ENCODE data around the gene SIVA1. TPM values are rescaled to one million over a fixed set of nuclear protein-coding genes. Genes with fewer than 3 reads are reported as not detected.

SIVA1 gene
- polyA plus RNA-seq, 3 donors = 102 to 193 (median 156) TPM

GRCh38 chr14:104706733-104707607 lies 46.0 kb upstream of the SIVA1 start:
- H3K27me3 ChIP-seq (ENCODE audit: control insufficient read depth in 2 of 2, insufficient read depth in 2 of 2, low read length in 2 of 2) = no peaks in the 10 kb centered on the region
- TF ChIP-seq, protein P1, sequence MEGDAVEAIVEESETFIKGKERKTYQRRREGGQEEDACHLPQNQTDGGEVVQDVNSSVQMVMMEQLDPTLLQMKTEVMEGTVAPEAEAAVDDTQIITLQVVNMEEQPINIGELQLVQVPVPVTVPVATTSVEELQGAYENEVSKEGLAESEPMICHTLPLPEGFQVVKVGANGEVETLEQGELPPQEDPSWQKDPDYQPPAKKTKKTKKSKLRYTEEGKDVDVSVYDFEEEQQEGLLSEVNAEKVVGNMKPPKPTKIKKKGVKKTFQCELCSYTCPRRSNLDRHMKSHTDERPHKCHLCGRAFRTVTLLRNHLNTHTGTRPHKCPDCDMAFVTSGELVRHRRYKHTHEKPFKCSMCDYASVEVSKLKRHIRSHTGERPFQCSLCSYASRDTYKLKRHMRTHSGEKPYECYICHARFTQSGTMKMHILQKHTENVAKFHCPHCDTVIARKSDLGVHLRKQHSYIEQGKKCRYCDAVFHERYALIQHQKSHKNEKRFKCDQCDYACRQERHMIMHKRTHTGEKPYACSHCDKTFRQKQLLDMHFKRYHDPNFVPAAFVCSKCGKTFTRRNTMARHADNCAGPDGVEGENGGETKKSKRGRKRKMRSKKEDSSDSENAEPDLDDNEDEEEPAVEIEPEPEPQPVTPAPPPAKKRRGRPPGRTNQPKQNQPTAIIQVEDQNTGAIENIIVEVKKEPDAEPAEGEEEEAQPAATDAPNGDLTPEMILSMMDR (IDR thresholded peaks at IDR 0.05) = no peak
- H3K9ac ChIP-seq (ENCODE audit: insufficient read depth, low read length, poor library complexity, severe bottlenecking) = no peak overlapping the region

GRCh38 chr14:104707608-104708595 lies 45.0 kb upstream of the SIVA1 start:
- no peak overlapping the region for H3K4me3 Mint-ChIP-seq
- H3K27ac Mint-ChIP-seq = no peak overlapping the region

More at GRCh38 chr14:104706733-104707607, 46.0 kb upstream of the SIVA1 start:
- 90% methylated on average over 18 of the region's 28 CpGs for whole genome bisulfite sequencing (ENCODE audit: insufficient coverage)
- no peak for DNase-seq
- H3K9me3 Mint-ChIP-seq = no peaks in the 10 kb centered on the region
- intact Hi-C loops (cut with micrococcal nuclease) = loop anchor here in 1 of 2 donors (5.0 kb wide), 1 partner anchor 40 kb away; no protein-coding TSS in a partner anchor
- H3K4me1 Mint-ChIP-seq = peaks cover 1% of the 10 kb centered on the region
- H3K27me3 Mint-ChIP-seq (ENCODE audit: low read depth in 3 of 3) = peaks cover 0 to 1% (median 0%) of the 10 kb centered on the region in 3 donors
- H3K4me3 ChIP-seq (replicated peaks in 1 of 3; ENCODE audit: low read depth in 2 of 3, low read length in 3 of 3) = no peak overlapping the region
- no peak overlapping the region for H3K27ac ChIP-seq (ENCODE audit: low read depth in 1 of 2, low read length in 2 of 2)
- no peak overlapping the region for H3K4me2 ChIP-seq (replicated peaks; ENCODE audit: extremely low read depth, low read length, poor library complexity, severe bottlenecking)
- H3K4me1 ChIP-seq (ENCODE audit: control insufficient read depth in 1 of 2, insufficient read depth in 2 of 2, low read length in 2 of 2) = no peaks in the 10 kb centered on the region
- peaks cover 17 to 35% of the 10 kb centered on the region in 2 donors for H3K36me3 Mint-ChIP-seq
- H4K20me1 ChIP-seq (ENCODE audit: insufficient read depth, low read length) = no peaks in the 10 kb centered on the region
- no peaks in the 10 kb centered on the region for H3K9me3 ChIP-seq (replicated peaks in 1 of 2; ENCODE audit: control insufficient read depth in 1 of 2, insufficient read depth in 1 of 2, low read length in 2 of 2)
- H3K27ac Mint-ChIP-seq = no peak overlapping the region
- H3K36me3 ChIP-seq (replicated peaks in 1 of 2; ENCODE audit: control insufficient read depth in 1 of 2, insufficient read depth in 2 of 2, low read length in 2 of 2) = peaks cover 16 to 36% of the 10 kb centered on the region in 2 donors
- no peak overlapping the region for H3K4me3 Mint-ChIP-seq
- H3K79me2 ChIP-seq (ENCODE audit: insufficient read depth, low read length) = no peaks in the 10 kb centered on the region
- no peak overlapping the region for H2AFZ ChIP-seq (ENCODE audit: insufficient read depth, low read depth, low read length, poor library complexity, severe bottlenecking)

More at GRCh38 chr14:104707608-104708595, 45.0 kb upstream of the SIVA1 start:
- intact Hi-C loops (cut with micrococcal nuclease) = loop anchor here (1.0 to 5.0 kb wide), 4 partner anchors 41 to 58 kb away; no protein-coding TSS in a partner anchor
- no peaks in the 10 kb centered on the region for H4K20me1 ChIP-seq (ENCODE audit: insufficient read depth, low read length)
- no peaks in the 10 kb centered on the region for H3K27me3 ChIP-seq (ENCODE audit: control insufficient read depth in 2 of 2, insufficient read depth in 2 of 2, low read length in 2 of 2)
- H3K9me3 ChIP-seq (replicated peaks in 1 of 2; ENCODE audit: control insufficient read depth in 1 of 2, insufficient read depth in 1 of 2, low read length in 2 of 2) = no peaks in the 10 kb centered on the region
- Mint-ChIP-seq H3K4me1 (peaks cover 1% of the 10 kb centered on the region), H3K9me3 (no peaks in the 10 kb centered on the region), H3K36me3 (peaks cover 17 to 29% of the 10 kb centered on the region in 2 donors), H3K27me3 (ENCODE audit: low read depth in 3 of 3) (peaks cover 0 to 1% (median 0%) of the 10 kb centered on the region in 3 donors)
- no peak overlapping the region for H3K4me2 ChIP-seq (replicated peaks; ENCODE audit: extremely low read depth, low read length, poor library complexity, severe bottlenecking)
- WGBS (ENCODE audit: insufficient coverage) = 79% methylated on average over 25 of the region's 34 CpGs
- H3K4me1 ChIP-seq (ENCODE audit: control insufficient read depth in 1 of 2, insufficient read depth in 2 of 2, low read length in 2 of 2) = peaks cover 0 to 2% of the 10 kb centered on the region in 2 donors
- DNase-seq = no peak
- TF ChIP-seq, protein P1 (IDR thresholded peaks at IDR 0.05) = no peak
- no peak overlapping the region for H3K9ac ChIP-seq (ENCODE audit: insufficient read depth, low read length, poor library complexity, severe bottlenecking)
- no peak overlapping the region for H3K4me3 ChIP-seq (replicated peaks in 1 of 3; ENCODE audit: low read depth in 2 of 3, low read length in 3 of 3)
- H3K36me3 ChIP-seq (replicated peaks in 1 of 2; ENCODE audit: control insufficient read depth in 1 of 2, insufficient read depth in 2 of 2, low read length in 2 of 2) = peaks cover 15 to 34% of the 10 kb centered on the region in 2 donors
- no peak overlapping the region for H2AFZ ChIP-seq (ENCODE audit: insufficient read depth, low read depth, low read length, poor library complexity, severe bottlenecking)
- H3K79me2 ChIP-seq (ENCODE audit: insufficient read depth, low read length) = no peaks in the 10 kb centered on the region
- no peak overlapping the region for H3K27ac ChIP-seq (ENCODE audit: low read depth in 1 of 2, low read length in 2 of 2)

Measured in CD14-positive monocyte (primary cell).